Activated T-cell treated with anti-CD3 and anti-CD28 coated beads, Interleukin-2, amount 50 U/mL, for 72 hours (primary cell): ENCODE data around the gene PYGO2. TPM values are rescaled to one million over a fixed set of nuclear protein-coding genes. Genes with fewer than 3 reads are reported as not detected.
A peak's percentile ranks its signal among the peaks of the same experiment; 100 is the strongest.

Experiments used
- ATAC-seq, 2 donors: fragments of 150-1000 bp; cut with Tn5 transposase; replicated peaks in 1 of 2; 2 replicates each; pipeline ENCODE4 v1.10.0; 2021; ENCODE audit warnings: moderate library complexity in 2 of 2, mild to moderate bottlenecking in 1 of 2
- DNase-seq, 2 donors: peaks; one replicate each; pipeline ENCODE4 v3.0.0; 2021 to 2022; ENCODE audit warnings: mixed read lengths in 1 of 2
- H3K27ac Mint-ChIP-seq: one replicate; pipeline ENCODE4 v1.8.0; 2022; ENCODE audit warnings: mild to moderate bottlenecking, moderate library complexity, mixed read lengths
- H3K27me3 Mint-ChIP-seq: one replicate; pipeline ENCODE4 v1.8.0; 2022; ENCODE audit warnings: low read depth, mixed read lengths
- H3K36me3 Mint-ChIP-seq, 2 donors: one replicate each; pipeline ENCODE4 v1.8.0; 2022; ENCODE audit warnings: mixed read lengths in 2 of 2, mild to moderate bottlenecking in 1 of 2; ENCODE audit not compliant: insufficient read depth in 2 of 2
- H3K4me1 Mint-ChIP-seq: one replicate; pipeline ENCODE4 v1.8.0; 2022; ENCODE audit warnings: low read depth, mixed read lengths
- H3K4me3 Mint-ChIP-seq, 2 donors: one replicate each; pipeline ENCODE4 v1.8.0; 2022; ENCODE audit warnings: mild to moderate bottlenecking in 2 of 2, mixed read lengths in 2 of 2, moderate library complexity in 2 of 2
- H3K9me3 Mint-ChIP-seq, 2 donors: one replicate each; pipeline ENCODE4 v1.8.0; 2022; ENCODE audit warnings: mixed read lengths in 2 of 2
- total RNA-seq, 2 donors: library from RNA; stranded (reverse); gene quantifications; one replicate each; pipeline ENCODE4 v1.2.3, GENCODE V29; 2022

PYGO2 gene
- total RNA-seq, 2 donors from 2014 or later = 43.6 to 45.3 TPM

- Mint-ChIP-seq H3K4me3 (peak overlapping the region; percentile 98 to 99), H3K27me3 (no peaks in the 10 kb centered on the region), H3K36me3 (peaks cover 12 to 14% of the 10 kb centered on the region in 2 donors), H3K4me1 (peaks cover 51% of the 10 kb centered on the region), H3K9me3 (no peaks in the 10 kb centered on the region), H3K27ac (peak overlapping the region; percentile 99)
- DNase-seq = peak; percentile 42 to 71
- ATAC-seq = no peak
Observed at GRCh38 chr1:155003766-155004351, 42.3 kb upstream of the PYGO2 start.

GRCh38 chr1:155003227-155003765, 41.7 kb upstream of the PYGO2 start:
- DNase-seq = peak; percentile 41 to 43
- no peak for ATAC-seq
- Mint-ChIP-seq H3K4me3 (peak overlapping the region; percentile 98 to 99), H3K27me3 (no peaks in the 10 kb centered on the region), H3K36me3 (peaks cover 11 to 13% of the 10 kb centered on the region in 2 donors), H3K4me1 (peaks cover 51% of the 10 kb centered on the region), H3K27ac (peak overlapping the region; percentile 96), H3K9me3 (no peaks in the 10 kb centered on the region)

GRCh38 chr1:155002464-155003226, 41.1 kb upstream of the PYGO2 start, which contains the start of gene ZBTB7B:
ZBTB7B (plus strand) TSS chr1:155002802; CDS start chr1:155014661, 11,859 bp downstream.
- Mint-ChIP-seq H3K4me3 (peak within 1 kb of the TSS; percentile 98 to 99), H3K27ac (peak within 1 kb of the TSS; percentile 97), H3K9me3 (no peaks in the 10 kb centered on the region), H3K36me3 (peaks cover 11 to 13% of the 10 kb centered on the region in 2 donors), H3K27me3 (no peaks in the 10 kb centered on the region), H3K4me1 (peaks cover 53% of the 10 kb centered on the region)
- ATAC-seq (peak in 1 of 2 donors; percentile 1), DNase-seq (peak in 1 of 2 donors; percentile 48)

- peak; percentile 70 for ATAC-seq
- peak; percentile 99 to 100 for DNase-seq
- Mint-ChIP-seq H3K36me3 (peaks cover 11 to 13% of the 10 kb centered on the region in 2 donors), H3K4me1 (peaks cover 51% of the 10 kb centered on the region), H3K27ac (peak overlapping the region; percentile 97), H3K9me3 (no peaks in the 10 kb centered on the region), H3K27me3 (no peaks in the 10 kb centered on the region), H3K4me3 (peak overlapping the region; percentile 94 to 98)
Observed at GRCh38 chr1:155001675-155002463, 40.3 kb upstream of the PYGO2 start.

- no peak for ATAC-seq
- Mint-ChIP-seq H3K27ac (peak overlapping the region; percentile 41), H3K4me1 (peaks cover 46% of the 10 kb centered on the region)
Observed at GRCh38 chr1:155001425-155001674, 39.8 kb upstream of the PYGO2 start.

GRCh38 chr1:155000726-155001424, 39.3 kb upstream of the PYGO2 start:
- peaks cover 41% of the 10 kb centered on the region for H3K4me1 Mint-ChIP-seq
- peak; percentile 61 to 62 for ATAC-seq
- no peaks in the 10 kb centered on the region for H3K27me3 Mint-ChIP-seq
- H3K4me3 Mint-ChIP-seq = peak overlapping the region; percentile 94 to 98
- H3K9me3 Mint-ChIP-seq = no peaks in the 10 kb centered on the region
- peaks cover 11 to 13% of the 10 kb centered on the region in 2 donors for H3K36me3 Mint-ChIP-seq
- H3K27ac Mint-ChIP-seq = peak overlapping the region; percentile 86
- DNase-seq = peak; percentile 94 to 96

More at GRCh38 chr1:155001425-155001674, 39.8 kb upstream of the PYGO2 start:
- Mint-ChIP-seq H3K27me3 (no peaks in the 10 kb centered on the region), H3K4me3 (peak overlapping the region; percentile 94 to 98), H3K9me3 (no peaks in the 10 kb centered on the region), H3K36me3 (peaks cover 11 to 13% of the 10 kb centered on the region in 2 donors)
- no peak for DNase-seq

- ATAC-seq = no peak
- H3K4me3 Mint-ChIP-seq = peak overlapping the region; percentile 84 to 94
- no peak for DNase-seq
Observed at GRCh38 chr1:155000411-155000725, 38.8 kb upstream of the PYGO2 start.

GRCh38 chr1:154999571-155000410, 38.2 kb upstream of the PYGO2 start:
- H3K9me3 Mint-ChIP-seq = no peaks in the 10 kb centered on the region
- H3K4me3 Mint-ChIP-seq = peak overlapping the region; percentile 84 to 94
- peak overlapping the region; percentile 71 for H3K27ac Mint-ChIP-seq
- ATAC-seq (peak; percentile 2 to 6), DNase-seq (peak; percentile 77 to 84)
- H3K4me1 Mint-ChIP-seq = peaks cover 37% of the 10 kb centered on the region
- H3K36me3 Mint-ChIP-seq = peaks cover 11 to 13% of the 10 kb centered on the region in 2 donors
- no peaks in the 10 kb centered on the region for H3K27me3 Mint-ChIP-seq

More at GRCh38 chr1:155000411-155000725, 38.8 kb upstream of the PYGO2 start:
- H3K36me3 Mint-ChIP-seq = peaks cover 11 to 13% of the 10 kb centered on the region in 2 donors
- no peaks in the 10 kb centered on the region for H3K9me3 Mint-ChIP-seq
- no peaks in the 10 kb centered on the region for H3K27me3 Mint-ChIP-seq
- H3K27ac Mint-ChIP-seq = peak overlapping the region; percentile 71
- peaks cover 36% of the 10 kb centered on the region for H3K4me1 Mint-ChIP-seq

- H3K4me3 Mint-ChIP-seq = peak overlapping the region; percentile 63 to 94
Observed at GRCh38 chr1:154998818-154999570, 37.4 kb upstream of the PYGO2 start.

GRCh38 chr1:154998201-154998780, 36.7 kb upstream of the PYGO2 start:
- H3K27ac Mint-ChIP-seq = peak overlapping the region; percentile 42
- ATAC-seq = no peak

More at GRCh38 chr1:154998818-154999570, 37.4 kb upstream of the PYGO2 start:
- H3K27me3 Mint-ChIP-seq = no peaks in the 10 kb centered on the region
- no peaks in the 10 kb centered on the region for H3K9me3 Mint-ChIP-seq
- H3K36me3 Mint-ChIP-seq = peaks cover 6 to 8% of the 10 kb centered on the region in 2 donors
- peak overlapping the region; percentile 5 for H3K27ac Mint-ChIP-seq
- DNase-seq (peak; percentile 80 to 82), ATAC-seq (peak; percentile 1 to 2)
- peaks cover 35% of the 10 kb centered on the region for H3K4me1 Mint-ChIP-seq

More at GRCh38 chr1:154998201-154998780, 36.7 kb upstream of the PYGO2 start:
- no peak for DNase-seq
- H3K4me3 Mint-ChIP-seq = peak overlapping the region; percentile 53 to 67
- peaks cover 3 to 4% of the 10 kb centered on the region in 2 donors for H3K36me3 Mint-ChIP-seq
- no peaks in the 10 kb centered on the region for H3K9me3 Mint-ChIP-seq
- no peaks in the 10 kb centered on the region for H3K27me3 Mint-ChIP-seq
- H3K4me1 Mint-ChIP-seq = peaks cover 35% of the 10 kb centered on the region
